Globus pallidus (tissue), 1 donor: ENCODE results near the gene TBX10.
"Not testable (repeated sequence)": the region's sequence is repeated elsewhere in the genome, so short reads cannot be mapped to it uniquely, and the experiment has no call there.

Experiments used
- DNase-seq: peaks from one replicate; pipeline ENCODE4 v3.0.0-alpha.2; 2015; ENCODE audit warnings: low spot score

TBX10 gene

DNA sequence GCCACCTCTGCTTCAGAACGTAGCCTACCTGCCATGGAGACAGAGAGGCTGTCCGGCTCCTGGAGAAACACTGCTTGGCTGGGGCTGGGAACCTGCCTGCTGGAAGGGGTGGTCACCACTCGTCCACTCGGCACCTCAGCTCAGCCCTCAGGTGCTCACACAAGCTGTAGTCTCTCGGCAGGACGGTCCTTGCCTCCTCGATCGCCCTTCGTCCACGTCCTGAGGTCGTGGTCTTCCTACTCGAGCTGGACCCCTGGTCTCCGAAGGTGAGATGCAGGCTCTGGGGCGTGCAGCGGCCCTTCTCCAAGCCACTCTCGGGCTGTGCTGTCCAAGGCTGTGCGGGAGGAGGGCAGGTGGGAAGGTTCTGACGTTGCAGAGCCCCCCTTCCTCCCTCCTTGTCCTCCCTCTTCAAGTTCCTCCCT is at the start of gene TBX10:
Gene TBX10, minus strand, starts transcription at position 326 of the 422 bp plus-strand sequence. Its CDS starts 291 bp downstream, at position 35.
- no peak for DNase-seq

DNA sequence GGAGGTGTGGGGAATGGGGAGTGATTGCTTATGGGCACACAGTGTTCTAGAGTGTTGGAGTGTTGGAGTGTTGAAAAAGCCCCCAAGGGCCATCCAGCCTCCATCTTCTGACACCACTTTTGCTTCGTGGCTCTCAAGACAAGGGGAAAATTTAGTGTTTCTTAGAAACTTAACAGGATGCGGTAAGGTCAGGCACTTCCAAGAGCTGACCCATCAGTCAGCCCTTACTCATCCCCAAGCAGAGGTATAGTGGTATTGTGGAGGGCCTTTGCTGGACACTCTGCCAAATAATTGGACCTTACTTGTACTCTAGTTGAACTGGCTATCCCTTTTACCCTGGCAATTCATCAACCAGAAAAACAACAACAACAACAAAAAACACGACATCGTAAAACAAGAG is 49.6 kb upstream of the TBX10 start:
- no peak for DNase-seq

DNA sequence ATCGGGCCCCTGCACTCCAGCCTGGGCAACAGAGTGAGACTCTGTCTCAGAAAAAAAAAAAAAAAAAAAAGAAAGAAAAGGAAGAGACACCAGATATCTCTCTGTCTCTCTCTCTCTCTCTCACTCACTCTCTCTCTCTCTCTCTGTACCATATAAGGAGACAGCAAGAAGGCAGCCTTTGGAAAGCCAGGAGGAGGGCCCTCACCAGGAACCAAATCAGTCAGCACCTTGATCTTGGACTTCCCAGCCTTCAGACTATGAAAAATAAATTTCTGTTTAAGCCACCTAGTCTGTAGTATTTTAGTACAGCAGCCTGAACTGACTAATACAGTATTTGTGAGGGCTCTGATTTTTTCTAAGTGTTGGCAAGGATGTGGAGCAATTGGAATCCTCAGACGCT is 48.4 kb upstream of the TBX10 start:
- no peak for DNase-seq

DNA sequence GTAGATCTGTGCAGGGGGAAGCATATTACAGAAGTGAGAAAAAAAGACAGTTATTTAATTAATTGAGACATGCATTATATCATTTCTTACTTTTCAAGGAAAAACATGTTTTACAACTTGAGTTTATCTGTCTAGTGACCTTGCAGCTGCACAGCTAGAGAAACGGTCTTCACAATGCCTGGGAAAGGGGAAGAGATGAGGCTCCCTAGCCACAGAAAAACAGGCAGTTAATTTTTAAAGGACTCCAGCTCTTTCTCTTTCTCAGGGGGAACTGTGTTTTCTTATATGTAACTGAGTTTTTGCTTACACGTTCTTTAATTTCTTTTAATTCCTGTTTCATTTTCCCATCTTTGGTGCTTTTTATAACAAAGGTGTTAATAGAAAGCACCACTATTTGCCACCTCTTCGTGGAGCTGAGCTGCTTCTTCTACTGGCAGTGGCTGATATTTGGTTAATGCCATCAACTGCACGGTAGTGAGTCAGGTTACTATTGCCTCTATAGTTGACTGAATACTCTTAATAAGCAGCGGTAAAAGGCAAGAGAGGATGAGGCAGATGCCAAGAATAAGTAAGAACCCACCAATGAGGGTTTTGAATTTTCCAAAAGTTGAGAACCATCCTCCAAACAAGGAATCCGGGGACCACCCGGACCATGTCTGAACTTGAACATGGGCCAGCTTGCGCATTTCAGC is 46.2 kb upstream of the TBX10 start:
- not testable (repeated sequence) for DNase-seq

DNA sequence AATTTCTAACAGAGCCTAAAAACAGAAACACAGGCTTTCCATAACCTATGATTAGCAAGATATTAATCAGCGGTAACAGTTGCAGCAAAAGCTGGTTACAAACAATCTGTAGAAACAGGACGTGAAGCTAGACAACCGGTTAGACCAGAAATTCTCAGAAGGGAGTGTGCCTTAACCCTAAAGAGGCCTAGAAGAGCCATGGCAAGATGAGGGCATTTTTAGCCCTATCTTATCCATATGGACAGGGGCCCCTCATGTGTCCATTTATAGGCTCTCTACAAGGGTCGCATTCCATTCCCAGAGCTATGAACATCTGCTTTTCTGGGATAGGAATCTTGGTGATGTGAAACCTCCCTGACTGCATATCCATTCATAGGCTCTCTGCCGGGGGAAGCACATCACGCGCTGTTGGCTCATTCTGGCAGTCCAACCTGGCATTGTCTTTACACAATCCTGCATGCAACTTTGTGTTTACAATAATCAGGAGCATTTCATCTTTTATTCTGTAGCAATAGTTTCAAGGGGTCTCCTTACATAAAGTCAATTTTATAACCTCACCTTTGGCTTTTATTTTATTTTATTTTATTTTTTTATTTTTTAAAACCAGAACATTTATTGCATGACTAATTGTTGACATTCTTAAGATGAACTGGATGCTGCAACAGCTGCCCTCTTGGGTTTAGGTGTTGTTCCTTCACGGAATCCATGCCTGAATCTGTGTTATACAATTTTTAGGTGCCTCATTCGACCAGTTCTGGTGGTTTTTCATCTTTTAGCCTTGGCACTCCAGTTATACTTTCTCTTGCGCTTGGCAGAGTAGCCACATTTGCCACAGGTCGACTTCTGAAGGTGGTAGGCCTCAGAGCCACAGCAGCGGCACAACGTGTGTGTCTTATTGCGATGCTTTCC is 42.8 kb upstream of the TBX10 start:
- not testable (repeated sequence) for DNase-seq

DNA sequence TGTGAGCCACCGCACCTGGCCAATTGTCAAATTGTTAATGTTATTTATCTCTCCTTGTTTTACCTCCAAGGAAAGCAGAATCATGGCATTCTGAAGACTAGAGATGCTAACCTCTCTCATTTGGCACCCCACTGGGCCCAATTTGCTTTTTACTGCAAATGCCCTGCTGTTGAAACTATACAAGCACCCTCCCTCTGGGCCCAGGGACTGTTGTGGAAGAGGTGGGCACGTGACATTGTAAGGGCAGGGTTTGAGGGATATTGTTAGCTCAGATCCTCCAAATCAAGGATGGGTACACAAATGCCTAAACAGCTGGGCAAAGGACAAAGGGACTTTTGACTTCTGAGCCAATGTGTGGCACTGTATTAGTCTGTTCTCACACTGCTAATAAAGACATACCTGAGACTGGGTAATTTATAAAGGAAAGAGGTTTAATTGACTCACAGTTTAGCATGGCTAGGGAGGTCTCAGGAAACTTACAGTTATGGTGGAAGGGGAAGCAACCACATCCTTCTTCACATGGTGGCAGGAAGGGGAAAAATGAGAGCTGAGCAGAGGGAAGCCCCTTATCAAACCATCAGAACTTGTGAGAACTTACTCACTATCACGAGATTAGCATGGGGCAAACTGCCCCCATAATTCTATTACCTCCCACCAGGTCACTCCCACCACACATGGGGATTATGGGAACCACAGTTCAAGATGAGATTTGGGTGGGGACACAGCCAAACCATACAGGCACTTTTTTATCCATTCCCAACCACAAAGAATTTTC is 41.3 kb upstream of the TBX10 start:
- no peak for DNase-seq

DNA sequence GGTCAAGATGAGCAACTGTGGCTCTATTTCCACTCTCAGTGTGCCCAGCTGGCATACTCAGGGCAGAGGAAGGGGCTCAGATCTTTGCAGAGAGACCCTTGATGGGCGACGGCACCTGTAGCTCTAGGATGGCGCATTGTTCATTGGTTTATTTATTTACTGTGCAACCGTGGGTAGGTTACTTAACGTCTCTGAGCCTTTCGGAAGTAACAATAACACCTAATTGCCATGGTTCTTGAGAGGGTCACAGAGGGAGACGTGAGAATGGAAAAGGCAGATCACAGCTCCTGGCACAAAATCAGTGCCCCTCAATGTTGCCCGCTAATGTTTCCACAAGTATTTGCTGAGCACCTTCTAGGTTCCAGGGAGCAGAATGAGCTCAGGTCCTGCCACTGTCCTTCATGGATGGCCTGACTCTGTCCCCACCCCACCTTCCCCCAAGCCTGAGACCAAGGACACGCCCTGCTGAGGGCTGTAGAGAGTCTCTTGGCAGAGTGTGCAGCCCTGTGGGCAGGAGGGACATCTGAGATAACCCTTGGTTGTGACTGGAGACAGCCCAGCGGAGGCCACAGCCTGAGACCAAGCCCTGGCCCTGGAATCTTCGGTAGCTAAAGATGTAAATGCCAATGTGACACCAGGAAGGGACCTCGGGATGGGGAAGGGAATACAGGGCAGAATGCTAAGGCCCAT is 35.6 kb upstream of the TBX10 start:
- DNase-seq, result no peak

DNA sequence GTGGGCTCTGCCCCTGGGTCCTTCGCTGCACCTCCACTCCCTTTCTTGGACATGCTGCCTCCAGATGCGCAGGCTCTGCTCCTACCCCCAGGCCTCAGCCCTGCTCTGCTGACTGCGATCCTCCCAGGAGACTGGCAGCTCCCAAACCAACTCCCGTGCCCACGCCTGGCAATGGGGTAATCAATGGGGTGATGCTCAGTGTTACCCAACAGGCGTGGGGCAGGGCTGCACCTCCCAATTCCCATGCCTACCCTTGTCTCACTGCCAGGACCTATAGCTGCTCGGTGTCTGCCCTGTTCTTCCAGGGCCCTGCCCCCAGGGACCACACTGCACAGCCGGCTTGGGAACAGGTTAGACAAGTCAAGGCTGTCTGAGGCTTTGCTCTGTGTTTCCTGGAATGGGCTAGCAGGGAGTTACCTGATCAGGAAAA is 34.9 kb upstream of the TBX10 start, which contains the start of gene ALDH3B2:
Gene ALDH3B2, minus strand, starts transcription at position 182 of the 430 bp plus-strand sequence. CDS start 7,688 bp downstream, outside the sequence.
- no peak for DNase-seq

DNA sequence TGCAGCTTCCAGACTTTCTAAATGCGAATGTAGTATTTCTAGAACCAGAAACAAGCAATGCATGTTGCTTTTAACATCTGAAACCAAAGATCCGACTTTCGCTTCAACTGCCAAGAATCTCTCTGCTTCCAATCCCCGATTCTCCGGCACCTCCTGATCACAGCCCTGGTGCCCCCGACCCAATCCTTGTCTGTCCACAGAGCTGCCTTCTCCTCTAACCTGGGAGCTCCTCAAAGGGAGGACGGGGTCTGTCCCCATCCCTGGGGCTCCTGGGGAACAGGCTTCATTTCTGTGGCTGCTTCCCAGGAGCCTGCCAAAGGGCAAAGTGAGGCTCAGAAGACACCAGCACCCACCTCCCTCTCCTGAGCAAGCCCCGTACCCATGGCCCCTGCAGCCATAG is 34.3 kb upstream of the TBX10 start:
- DNase-seq, result no peak

DNA sequence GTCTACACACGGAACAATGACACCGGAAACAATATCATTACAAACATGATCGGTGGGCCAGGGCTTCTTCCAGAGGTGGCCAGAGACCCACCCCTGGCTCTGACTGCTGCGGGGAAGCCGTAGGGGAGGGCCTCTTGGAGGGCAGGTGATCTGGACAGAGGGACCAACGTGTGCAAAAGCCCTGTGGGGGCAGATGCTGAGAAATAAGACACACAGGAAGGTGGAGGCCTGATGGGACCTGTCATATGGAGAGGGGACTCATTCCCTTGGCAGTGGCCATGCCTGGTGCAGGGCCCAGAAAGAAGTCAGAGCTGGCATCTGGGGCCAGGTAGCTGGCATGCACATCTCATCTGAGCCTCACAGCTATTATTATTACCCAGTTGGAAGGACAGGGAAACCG is 33.8 kb upstream of the TBX10 start:
- DNase-seq, result no peak

DNA sequence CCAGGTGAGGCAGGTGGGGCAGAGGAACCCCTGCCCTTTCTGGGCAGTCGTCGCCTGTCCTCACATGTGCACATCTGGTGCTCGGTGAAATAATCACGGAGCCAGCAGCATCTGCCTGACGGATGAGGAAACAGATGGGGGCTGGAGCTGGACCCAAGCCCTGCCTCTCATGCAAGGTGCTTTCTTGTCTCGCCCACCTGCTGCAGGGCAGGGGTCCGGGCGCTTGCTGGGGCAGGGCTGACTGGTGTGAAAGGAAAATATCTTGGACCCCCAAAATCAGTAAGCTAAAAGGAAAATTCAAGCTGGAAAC is 31.6 kb upstream of the TBX10 start:
- DNase-seq, result no peak

DNA sequence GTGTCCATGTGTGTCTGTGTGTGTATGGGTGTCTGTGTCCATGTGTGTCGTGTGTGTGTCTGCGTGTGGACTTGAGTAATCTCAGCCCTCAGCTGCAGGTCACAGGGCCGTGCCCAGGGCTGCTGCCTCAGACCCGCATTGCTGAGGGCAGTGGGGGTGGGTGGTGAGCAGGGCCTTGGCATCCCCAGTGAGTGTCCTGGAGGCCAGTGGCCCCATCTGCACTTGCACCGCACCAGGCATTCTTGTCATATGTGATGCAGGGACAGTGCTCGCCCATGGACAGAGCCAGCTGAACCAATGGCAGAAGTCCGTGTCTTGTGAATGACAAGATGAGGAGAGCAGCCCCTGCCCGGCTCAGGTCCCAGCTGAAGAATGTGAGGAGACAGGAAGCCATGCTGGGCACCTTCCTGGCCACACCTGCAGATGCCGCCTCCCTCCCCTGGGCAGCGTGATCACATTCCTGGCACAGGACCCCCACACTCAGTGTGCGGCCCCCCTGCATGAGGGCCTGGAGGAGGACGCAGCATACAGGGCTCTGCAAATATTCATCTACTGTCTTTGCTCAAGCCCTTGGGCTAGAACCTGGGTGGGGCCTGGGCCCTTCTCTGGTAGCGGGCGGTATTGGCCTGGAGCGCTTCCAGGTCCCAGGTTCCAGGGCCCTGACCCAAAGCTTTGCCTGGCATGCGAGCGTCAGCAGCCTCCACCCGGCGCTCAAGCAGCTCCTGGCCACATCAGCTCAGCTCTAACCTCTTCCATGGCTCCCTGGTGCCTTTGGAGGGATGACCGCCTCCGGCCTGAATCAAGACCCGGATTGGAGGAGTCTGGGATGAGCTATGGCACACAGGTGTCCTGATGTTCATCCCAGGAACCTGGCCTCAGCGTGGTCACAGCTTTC is 31.0 kb upstream of the TBX10 start:
- no peak for DNase-seq

DNA sequence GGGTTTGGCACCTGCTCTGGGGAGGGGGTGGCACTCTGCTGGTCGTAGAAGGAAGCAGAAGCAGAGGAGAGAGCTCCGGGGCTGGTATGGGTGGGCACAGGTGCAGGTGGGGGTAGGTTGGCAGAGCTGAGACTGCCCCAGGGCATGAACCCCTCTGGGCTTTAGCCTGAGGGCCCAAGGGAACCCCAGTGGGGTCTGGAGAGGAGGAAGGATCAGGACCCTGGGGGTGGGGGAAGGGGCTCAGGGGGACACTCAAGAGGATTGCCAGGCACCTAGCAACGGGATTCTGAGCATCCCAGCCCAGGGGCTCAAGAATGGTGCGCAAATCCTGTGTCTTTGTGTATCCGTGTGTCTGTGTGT is 28.6 kb upstream of the TBX10 start:
- no peak for DNase-seq

DNA sequence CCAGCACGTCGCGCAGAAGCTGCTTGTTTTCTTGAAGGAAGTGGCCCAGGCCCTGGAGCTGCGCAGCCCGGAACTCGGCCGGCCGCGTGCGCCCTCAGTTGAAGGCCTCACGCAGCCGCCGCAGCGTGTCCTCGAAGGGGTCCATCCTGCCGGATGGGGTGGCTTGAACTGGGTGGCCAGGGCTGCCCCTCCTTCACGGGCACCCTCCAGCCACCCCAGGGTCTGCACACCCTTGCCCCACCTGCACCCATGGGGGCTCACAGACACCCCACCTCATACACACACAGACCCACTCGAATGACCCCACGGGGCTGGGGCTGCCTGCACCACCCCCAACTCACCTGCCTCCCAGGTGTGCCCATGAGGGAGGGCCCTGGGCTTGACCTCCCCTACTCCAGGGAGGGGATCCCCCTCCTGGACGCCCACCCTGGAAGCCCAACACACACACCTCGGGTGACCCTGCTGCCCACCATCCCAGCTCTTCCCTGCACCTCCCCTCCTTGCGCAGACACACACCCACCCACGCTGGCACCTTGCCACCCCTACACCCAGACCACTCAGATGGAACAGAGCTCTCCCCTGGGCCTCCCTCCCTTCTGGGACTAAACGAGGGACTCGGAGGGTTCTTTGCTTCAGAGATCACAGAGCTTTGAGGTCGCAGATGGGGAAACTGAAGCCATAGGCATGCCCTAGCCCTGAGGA is 28.1 kb upstream of the TBX10 start:
- no peak for DNase-seq

DNA sequence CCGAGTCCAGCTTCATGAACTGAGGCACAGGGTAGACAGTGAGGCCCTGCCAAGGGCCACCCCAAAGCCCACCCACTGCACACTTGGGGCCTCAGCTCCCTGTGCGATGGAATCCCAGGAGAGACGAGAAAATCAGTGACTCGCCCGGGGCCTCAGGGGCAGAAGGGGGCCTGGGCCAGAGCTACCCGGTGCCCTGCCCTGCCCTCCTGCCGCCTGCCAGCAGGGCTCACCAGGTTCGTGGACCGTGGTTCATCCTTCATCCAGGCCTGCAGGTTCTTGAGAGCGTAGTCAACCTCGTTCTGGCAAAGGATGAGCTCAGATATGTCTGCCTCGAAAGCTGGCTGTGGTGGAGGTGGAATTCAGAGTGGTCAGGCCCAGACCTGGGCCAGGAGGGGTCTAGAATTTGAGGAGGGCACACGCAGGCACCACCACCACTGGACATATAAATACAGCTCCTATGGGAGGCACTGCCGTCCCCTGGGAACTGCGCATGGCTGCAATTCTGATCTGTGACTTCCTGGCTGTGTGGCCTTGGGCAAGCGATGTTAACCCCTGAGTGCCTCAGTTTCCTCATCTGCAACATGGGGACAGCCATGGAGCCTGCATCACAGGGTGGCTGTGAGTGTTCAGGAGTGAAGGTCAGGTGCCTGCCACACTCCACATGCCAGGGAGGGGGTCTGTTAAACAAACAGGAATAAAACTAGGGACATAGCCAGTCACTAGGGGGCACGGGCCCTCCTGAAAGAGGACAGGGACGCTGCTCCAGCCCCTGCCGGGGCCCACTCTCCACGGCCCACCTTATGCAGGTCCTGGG is 27.3 kb upstream of the TBX10 start:
- no peak for DNase-seq

DNA sequence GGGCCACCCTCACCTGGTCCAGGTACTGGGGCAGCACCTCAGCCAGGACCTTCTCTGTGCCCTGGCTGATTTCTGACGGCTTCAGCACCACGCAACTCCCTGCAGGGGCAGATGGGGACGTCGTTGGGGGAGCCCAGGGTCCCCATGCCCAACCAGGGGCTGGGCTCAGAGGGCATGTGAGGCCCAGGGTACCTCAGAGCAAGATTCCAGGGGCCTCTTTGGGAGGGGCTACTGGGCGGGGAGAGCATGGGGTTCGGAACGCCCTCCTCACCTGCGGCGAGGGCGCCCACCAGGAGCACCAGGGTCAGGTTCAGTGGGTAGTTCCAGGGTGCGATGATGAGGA is 26.7 kb upstream of the TBX10 start:
- no peak for DNase-seq

DNA sequence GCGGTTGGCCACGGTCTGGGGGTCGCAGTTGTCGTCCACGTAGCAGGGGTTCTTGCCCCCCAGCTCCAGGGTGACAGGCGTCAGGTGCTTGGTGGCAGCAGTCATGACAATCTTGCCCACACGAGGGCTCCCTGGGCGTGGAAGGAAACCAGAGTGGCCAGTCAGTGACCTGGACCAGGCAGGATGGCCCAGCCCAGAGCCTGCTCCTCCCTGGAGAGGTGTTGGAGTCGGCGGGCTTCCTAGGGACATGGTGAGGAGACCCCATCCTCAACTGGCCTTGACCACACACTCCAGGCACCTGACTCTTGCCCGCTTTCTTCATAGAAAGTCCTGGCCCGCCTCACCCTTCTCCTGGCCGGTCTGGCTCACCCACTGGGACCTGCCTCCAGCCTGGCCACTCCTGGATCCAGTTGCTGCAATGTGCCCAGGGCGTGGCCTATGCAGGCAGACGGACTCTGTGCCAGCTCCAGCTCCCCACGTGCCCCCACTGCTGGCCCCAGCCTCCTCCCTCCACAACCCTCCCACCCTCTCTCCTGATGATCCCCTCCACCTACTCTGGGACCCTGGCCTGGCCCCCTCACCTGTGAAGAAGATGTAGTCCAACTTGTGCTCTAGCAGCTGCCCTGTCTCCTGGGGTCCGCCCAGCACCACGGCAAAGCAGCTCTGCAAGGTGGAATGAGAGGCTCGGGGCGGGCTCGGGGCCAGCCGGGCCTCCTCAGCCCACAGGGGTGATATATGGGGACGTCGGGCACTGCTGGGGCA is 26.2 kb upstream of the TBX10 start:
- no peak for DNase-seq

DNA sequence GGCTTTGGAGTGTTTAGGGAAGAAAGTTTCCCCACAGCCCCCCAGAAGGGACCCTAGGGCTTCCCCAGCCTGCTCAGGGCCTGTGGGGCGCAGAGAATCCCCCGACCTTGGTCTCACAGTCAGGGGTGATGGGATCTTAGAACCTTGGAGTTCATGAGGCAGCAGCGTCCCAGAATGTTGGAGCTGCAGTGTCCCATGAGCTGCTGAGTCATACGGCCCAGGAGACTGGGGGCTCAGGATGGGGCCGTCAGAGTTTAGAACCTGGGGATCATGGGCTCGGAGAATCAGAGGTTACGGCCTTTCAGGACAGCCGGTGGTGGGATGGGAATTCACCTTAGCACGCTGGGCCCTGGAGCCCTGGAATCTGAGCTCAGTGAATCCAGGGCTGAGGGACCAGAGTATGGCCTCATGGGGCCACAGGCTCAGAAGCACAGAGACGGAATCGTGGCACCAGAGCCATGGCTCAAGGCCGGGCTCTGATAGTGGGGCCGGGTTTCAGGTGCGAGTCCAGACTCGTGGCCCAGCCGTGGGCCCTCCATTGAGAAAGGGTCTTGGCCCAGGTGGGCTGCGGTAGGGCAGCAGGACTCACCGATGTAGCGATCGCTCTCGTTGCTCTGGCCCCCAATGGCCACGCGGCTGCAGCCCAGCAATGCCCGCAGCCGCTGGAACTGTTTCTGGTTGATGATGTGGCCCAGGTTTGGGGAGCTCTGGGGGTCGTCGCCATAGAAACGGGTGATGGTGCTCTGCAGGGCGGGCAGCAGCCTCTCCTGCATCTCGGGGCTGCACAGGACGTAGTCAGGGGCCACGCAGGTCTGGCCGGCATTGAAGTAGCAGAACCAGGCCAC is 25.4 kb upstream of the TBX10 start:
- DNase-seq, result no peak
